Hindlimb muscle (tissue), 1 donor: ENCODE data around the gene FAM181A. TPM values are rescaled to one million over a fixed set of nuclear protein-coding genes. Genes with fewer than 3 reads are reported as not detected.

Experiments
- DNase-seq: peaks from one replicate; pipeline ENCODE4 v3.0.0-alpha.2; 2013
- polyA plus RNA-seq: library from polyadenylated mRNA; unstranded; fragments of 120-200 nt; gene quantifications from one replicate; pipeline ENCODE4 v1.2.1, GENCODE V29; 2013; ENCODE audit not compliant: insufficient read length

Gene FAM181A
- polyA plus RNA-seq, 1 donor: not detected

DNA sequence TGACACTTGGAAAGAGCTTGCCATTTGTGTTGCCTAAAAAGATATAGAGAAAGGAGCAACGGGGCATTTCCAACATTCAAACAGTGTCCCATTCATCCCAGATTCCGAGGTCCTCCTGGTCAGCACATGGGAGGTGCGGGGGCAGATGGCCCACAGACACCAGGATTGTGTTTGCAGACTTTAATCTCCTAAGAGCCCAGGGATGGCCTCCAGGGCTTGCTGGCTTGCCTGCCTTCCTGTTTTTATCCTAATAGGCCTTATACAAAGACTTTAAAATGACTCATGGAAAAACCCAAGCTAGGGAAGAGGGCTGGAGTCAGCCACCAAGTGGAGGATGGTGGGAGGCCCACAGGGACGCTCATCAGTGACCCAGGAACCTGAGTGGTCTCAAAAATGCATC lies 21.5 kb upstream of the FAM181A start:
- no peak for DNase-seq

DNA sequence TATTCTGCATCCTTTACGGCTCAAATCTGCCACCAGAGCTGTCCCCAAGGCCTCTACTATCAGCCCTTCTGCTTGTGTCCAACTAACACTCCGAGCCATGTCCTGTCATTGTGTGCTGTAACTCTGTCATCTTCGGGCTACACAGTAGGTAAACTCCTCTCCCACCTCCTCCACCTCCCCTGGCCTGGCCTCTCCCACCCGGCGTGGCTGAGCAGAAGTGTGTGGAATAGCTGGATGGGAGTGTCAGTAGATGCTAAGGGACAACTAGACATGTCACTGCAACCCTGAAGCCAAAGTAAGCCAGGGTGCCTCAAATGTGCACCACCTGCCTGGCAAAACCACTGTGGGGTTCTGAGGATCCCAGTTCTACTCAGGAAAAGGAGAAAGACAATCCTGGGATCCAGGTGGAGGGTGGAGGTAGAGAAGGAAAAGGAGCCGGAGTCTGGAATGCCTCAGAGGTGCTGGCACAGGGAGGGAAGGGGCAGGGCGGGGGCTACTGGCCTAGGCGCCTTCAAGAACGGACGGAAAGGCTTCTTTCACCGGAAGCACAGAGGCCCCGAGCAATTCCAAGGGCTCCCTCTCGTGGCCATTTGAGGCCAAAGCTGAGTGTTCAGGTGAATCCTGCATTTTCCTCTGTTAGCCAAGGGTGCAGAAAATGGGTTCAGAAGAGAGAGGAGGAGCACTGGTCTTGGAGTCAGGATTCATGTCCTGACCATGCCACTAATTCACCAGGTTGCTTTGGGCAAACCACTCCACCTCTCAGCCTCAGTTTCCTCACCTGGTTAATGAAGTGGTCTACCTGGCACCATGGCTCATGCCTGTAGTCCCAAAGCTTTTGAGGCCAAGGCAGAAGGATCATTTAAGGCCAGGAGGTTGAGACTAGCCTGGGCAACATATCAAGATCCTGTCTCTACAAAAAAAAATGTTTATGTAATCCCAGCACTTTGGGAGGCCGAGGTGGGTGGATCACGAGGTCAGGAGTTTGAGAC lies 20.5 kb upstream of the FAM181A start:
- DNase-seq: no peak

DNA sequence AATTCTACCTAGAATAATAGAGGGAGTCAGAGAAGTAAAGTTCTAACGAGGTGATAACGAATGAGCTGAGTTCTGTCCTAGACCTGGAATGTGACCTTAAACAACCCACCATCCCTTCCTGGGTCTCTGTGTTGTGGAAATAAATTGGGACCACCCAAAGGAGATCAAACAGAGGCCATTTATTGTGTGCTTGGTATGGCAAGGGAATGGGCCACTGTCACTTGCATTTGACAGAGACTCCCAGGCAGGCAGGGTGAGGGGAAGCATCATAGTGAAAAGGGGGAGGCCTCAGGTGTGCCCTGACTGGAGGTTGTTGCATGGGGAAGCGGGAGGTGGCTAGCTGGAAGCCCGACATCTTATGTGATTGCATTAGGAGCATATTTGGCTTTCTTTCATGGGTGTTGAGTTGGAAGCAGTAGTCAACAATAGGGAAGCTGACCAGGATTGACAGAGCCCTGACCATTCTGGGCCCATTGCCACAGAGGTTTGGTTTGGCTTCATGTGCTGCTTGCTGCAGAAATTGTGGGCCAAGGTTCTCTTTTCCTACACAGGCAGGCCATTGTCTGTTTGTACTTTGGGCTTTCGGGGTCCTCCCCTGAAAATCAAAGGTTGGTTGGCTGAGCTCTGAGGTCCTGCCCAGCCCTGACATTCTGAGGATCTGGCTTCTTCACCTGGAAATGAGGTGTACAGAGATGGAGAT lies 17.6 kb upstream of the FAM181A start:
- no peak for DNase-seq

- no peak for DNase-seq
Observed at GRCh38 chr14:93911975-93912615, 15.0 kb upstream of the FAM181A start.

- DNase-seq: no peak
Observed at GRCh38 chr14:93912782-93913181, 14.4 kb upstream of the FAM181A start.

- no peak for DNase-seq
Observed at GRCh38 chr14:93914278-93914677, 12.9 kb upstream of the FAM181A start.

GRCh38 chr14:93915070-93915705 lies 12.0 kb upstream of the FAM181A start:
- DNase-seq: no peak

DNA sequence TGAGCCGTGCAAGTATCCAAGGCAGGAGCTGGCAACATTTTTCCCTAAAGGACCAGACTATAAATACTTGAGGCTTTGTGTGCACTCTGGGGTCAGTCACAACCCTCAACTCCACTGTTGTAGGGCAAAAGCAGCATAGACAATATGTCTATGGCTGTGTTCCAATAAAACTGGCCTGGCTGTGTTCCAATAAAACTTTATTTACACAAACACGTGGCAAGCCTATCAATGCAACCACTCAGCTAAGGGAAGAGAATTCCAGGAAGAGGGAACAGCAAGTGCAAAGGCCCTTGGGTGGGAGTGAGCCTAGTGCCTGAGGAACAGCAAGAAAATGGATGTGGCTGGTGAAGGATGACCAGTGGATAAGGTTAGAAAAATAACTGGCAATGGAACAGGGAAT lies 11.3 kb upstream of the FAM181A start:
- DNase-seq: no peak

GRCh38 chr14:93916498-93916897 lies 10.6 kb upstream of the FAM181A start:
- no peak for DNase-seq

DNA sequence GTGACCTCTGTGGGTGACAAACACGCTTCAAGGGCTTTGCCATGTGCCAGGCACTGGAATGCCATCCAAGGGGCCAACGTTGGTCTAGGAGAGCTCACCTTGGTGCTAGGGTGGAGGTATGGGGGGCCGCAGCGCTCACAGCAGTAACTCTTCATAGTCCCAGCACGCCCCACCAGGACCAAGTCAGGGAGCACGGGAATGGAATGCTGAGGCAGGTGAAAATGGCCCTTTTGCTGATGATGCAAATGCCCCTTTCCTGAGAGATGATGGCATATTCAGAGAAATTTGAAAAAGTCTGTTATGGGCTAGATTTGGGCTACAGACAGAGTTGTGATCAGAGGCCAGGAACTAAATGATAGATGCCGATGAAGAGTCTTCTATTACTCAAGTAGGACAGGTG lies 10.0 kb upstream of the FAM181A start:
- DNase-seq: no peak

DNA sequence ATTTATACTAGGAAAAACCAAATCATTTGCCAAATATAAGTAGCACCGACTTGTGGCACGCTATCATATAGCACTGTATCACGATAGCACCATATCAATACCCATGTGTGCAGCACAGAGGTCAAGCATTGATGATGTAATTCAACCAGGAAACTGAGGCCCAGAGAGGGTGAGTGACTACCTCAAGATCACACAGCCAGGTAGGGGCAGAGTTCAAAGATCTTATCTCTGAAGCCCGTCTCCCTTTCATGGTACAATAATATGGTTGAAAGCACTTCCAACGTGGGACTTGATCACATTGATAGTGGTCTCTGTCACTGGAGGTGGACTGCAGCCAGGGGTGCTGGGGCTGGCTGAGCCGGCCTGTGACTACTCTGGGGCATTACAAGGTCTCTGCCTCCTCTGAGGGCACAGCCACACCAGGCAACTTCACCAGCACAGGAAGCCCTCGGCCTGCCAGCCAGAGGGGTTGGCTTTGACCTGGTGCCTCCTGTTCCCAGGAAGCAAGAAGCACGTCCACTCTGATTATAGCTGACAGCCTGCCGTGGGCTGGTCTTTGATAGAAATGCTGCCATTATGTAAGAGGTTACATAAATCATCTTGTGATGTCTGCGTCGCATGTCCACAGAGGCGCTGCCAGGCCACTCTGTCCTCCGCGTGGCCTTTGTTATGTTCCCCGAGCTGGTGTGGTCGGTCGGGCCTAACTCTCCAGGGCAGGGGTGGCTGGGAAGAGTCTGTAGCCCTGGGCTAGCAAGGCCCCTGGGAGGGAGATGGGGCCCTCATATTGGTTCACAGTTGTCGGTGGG lies 5.9 kb upstream of the FAM181A start:
- DNase-seq: no peak

DNA sequence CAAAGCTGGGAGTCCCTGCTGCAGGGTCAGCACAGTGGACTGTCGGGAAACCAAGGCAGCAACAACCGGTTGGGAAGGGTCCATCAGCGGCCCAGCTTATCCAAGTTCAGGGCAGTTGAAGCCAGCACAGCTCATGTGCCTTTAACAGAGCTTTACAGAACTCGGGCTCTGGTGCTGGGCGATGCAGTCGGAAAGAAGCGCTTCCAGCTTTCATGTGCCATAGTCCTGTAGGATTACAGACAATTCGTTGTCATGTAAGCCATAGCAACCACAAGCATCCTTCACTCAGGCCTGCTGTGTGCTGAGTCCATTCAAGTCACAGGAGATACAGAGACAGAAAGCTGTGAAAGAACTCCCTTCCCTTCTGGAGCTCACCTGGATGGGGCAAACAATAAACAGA lies 3.5 kb upstream of the FAM181A start:
- DNase-seq: no peak

DNA sequence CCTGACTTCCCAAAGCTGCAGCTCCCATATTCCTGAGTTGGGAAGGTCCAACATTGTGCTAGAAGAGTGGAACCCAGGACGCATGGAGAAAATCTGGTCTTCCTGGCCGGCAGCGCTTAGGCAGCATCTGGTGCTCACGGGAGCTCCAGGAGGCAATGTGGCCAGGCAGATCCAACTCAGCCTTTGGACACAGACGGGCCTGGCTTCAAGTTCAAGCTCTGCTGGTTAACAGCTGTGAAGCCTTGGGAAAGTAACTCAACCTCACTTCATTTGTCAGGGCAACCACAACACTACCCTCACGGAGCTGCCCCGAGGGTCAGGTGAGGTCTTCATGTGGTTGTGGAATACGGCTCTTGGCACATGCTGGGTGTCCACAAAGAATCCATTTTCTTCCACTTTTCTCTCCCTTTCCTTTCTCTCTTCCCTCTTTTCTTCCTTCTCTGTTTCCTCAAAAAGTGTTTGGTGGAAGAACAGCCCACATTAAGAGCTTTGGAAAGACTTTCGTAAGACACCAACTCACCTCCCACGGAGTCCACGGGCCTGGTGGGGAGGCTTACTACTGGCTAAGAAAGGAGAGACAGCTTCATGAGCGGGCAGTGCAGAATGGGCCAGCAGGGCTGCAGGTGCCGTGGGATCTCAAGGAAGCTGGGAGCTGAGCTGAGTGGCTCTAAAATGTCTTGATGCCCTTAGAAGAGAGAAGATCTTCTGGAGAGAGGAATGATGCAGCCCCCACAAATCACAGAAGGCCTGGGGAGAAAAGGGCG lies 2.4 kb upstream of the FAM181A start:
- no peak for DNase-seq

DNA sequence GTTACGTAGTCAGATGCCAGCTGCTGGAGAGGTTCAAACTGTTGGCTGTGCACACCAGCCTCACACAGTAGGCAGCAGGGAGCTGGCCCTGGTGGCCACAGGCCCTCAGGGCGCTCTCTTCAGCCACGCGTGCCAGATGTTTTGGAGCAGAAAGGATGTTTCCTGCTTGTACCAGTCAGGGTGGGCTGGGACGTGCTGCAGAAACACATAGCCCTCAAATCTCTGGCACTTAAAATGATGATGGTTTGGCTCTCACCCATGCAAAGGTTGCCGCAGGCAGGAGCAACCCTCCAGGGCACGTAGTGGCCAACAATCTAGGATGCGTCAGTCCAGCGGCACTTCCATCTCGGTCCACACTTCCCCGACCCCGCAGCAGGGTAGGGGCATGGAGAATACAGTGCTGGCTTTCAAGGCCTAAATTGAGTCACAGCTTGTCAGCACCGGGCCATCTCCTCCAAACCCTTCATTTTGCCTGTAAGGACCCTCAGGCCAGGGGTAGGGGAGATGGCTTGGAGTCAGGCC lies 1.7 kb upstream of the FAM181A start:
- DNase-seq: no peak

- no peak for DNase-seq
Observed at GRCh38 chr14:93926245-93926872, 785 bp upstream of the FAM181A start.

DNA sequence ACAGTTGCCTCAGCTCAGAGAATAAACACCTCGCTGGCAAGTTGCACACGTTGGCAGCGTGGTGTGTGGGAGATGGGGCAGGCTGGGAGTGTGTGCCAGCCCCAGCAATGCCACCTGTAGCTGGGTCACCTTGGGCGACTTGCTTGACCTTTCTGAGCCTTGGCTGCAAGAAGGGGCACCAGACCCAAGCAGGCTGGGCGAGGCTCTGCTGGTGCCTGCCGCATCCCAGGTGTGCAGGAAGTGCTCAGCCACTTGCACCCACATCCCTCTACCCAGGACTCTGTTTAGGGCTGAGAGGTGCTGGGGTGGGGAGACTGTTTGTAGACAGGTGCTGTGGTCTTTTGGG lies 629 bp downstream of the FAM181A start:
- DNase-seq: no peak

DNA sequence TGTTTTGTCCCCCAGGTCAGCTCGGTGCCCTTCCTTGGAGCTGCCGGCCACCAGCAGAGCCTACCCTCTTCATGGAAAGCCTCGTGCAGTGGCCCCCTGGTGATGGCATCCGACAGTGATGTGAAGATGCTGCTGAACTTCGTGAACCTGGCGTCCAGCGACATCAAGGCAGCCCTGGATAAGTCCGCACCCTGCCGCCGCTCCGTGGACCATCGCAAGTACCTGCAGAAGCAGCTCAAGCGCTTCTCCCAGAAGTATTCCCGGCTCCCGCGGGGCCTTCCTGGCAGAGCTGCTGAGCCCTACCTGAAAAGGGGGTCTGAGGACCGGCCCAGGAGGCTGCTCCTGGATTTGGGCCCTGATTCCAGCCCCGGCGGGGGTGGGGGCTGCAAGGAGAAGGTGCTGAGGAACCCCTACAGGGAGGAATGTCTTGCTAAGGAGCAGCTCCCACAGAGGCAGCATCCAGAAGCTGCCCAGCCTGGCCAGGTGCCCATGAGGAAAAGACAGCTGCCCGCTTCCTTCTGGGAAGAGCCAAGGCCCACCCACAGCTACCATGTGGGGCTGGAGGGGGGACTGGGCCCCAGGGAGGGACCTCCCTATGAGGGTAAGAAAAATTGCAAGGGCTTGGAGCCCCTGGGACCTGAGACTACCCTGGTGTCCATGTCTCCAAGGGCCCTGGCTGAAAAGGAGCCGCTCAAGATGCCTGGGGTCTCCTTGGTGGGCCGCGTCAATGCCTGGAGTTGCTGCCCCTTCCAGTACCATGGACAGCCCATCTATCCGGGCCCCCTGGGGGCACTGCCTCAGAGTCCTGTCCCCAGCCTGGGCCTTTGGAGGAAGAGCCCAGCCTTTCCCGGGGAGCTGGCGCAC lies 1.3 kb downstream of the FAM181A start:
- DNase-seq: no peak

DNA sequence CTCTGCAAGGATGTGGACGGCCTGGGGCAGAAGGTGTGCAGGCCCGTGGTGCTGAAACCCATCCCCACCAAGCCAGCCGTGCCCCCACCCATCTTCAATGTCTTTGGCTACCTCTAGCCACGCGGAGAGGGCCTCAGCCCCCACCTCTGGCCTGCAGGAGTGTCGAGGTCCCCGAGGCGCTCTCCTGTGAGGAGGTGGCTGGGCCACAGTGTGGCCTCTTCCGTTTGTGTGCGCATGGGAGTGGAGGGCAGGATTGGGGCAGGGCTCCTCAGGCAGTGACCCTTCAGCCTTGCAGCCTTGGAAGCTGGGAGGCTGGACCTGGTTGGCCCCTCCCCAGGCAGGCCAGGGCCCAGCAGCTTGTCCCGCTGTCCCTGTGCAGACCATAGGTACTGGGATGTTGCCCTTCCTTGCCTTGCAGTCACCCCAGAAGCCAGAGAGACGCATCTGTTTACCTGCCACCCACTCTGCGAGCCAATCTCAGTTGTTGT lies 1.9 kb downstream of the FAM181A start:
- DNase-seq: no peak

- no peak for DNase-seq
Observed at GRCh38 chr14:93929657-93930056, 2.5 kb downstream of the FAM181A start.
